GM19372 (cell line): Measurements from ENCODE around the gene RFX8.

ENCODE experiments used
- ATAC-seq: cut with Tn5 transposase; IDR thresholded peaks from one replicate; pipeline ENCODE4 v1.9.1; 2021; ENCODE audit warnings: mild to moderate bottlenecking, low read depth, moderate library complexity; ENCODE audit not compliant: unreplicated experiment

RFX8 gene

GRCh38 chr2:101387151-101387834, 87.6 kb downstream of the RFX8 start, which contains the start of gene CREG2:
CREG2 (minus strand) TSS chr2:101387503; CDS start chr2:101387457, 46 bp downstream.
- ATAC-seq, result peak; percentile 62

- no peak for ATAC-seq
Observed at GRCh38 chr2:101386599-101387150, 88.2 kb downstream of the RFX8 start.

GRCh38 chr2:101383016-101383541, 91.8 kb downstream of the RFX8 start:
- no peak for ATAC-seq

- no peak for ATAC-seq
Observed at GRCh38 chr2:101382442-101382841, 92.5 kb downstream of the RFX8 start.

GRCh38 chr2:101380376-101380775, 94.5 kb downstream of the RFX8 start:
- no peak for ATAC-seq

GRCh38 chr2:101379091-101379490, 95.8 kb downstream of the RFX8 start:
- no peak for ATAC-seq

GRCh38 chr2:101375653-101376052, 99.3 kb downstream of the RFX8 start:
- no peak for ATAC-seq

GRCh38 chr2:101374821-101375561, 99.9 kb downstream of the RFX8 start:
- no peak for ATAC-seq

- ATAC-seq, result no peak
Observed at GRCh38 chr2:101372792-101373191, 102.1 kb downstream of the RFX8 start.

- ATAC-seq, result no peak
Observed at GRCh38 chr2:101371636-101372035, 103.3 kb downstream of the RFX8 start.

- ATAC-seq, result no peak
Observed at GRCh38 chr2:101369100-101369499, 105.8 kb downstream of the RFX8 start.

GRCh38 chr2:101368376-101368775, 106.5 kb downstream of the RFX8 start:
- no peak for ATAC-seq

GRCh38 chr2:101367508-101367907, 107.4 kb downstream of the RFX8 start:
- ATAC-seq, result no peak

GRCh38 chr2:101364878-101365277, 110.0 kb downstream of the RFX8 start:
- no peak for ATAC-seq

GRCh38 chr2:101362777-101363176, 112.1 kb downstream of the RFX8 start:
- ATAC-seq, result no peak

- ATAC-seq, result no peak
Observed at GRCh38 chr2:101362316-101362715, 112.6 kb downstream of the RFX8 start.

GRCh38 chr2:101361522-101361921, 113.4 kb downstream of the RFX8 start:
- no peak for ATAC-seq

- no peak for ATAC-seq
Observed at GRCh38 chr2:101361121-101361520, 113.8 kb downstream of the RFX8 start.

GRCh38 chr2:101360232-101360631, 114.7 kb downstream of the RFX8 start:
- no peak for ATAC-seq

- no peak for ATAC-seq
Observed at GRCh38 chr2:101359410-101359954, 115.4 kb downstream of the RFX8 start.

GRCh38 chr2:101357376-101357775, 117.5 kb downstream of the RFX8 start:
- ATAC-seq, result no peak
